ENCODE results near the gene HLTF.

- TF ChIP-seq EZH2phosphoT487 (IDR thresholded peaks at IDR 0.05; ENCODE audit: low read length) = no peak
- no peak for TF ChIP-seq CTCF (IDR thresholded peaks at IDR 0.05; ENCODE audit: low read length)
- no peak for TF ChIP-seq EZH2 (optimal IDR thresholded peaks at IDR 0.05; ENCODE audit: low read depth, low read length)
Observed at GRCh38 chr3:149085828-149086231, 503 bp downstream of the HLTF start.
